C1 segment of cervical spinal cord (tissue), 14 donors: ENCODE measurements around the gene GFAP.

Experiments
- DNase-seq, 14 donors: peaks; one replicate each; lab custom pipeline; 2025; lab: John Stamatoyannopoulos, UW

Gene GFAP

DNA sequence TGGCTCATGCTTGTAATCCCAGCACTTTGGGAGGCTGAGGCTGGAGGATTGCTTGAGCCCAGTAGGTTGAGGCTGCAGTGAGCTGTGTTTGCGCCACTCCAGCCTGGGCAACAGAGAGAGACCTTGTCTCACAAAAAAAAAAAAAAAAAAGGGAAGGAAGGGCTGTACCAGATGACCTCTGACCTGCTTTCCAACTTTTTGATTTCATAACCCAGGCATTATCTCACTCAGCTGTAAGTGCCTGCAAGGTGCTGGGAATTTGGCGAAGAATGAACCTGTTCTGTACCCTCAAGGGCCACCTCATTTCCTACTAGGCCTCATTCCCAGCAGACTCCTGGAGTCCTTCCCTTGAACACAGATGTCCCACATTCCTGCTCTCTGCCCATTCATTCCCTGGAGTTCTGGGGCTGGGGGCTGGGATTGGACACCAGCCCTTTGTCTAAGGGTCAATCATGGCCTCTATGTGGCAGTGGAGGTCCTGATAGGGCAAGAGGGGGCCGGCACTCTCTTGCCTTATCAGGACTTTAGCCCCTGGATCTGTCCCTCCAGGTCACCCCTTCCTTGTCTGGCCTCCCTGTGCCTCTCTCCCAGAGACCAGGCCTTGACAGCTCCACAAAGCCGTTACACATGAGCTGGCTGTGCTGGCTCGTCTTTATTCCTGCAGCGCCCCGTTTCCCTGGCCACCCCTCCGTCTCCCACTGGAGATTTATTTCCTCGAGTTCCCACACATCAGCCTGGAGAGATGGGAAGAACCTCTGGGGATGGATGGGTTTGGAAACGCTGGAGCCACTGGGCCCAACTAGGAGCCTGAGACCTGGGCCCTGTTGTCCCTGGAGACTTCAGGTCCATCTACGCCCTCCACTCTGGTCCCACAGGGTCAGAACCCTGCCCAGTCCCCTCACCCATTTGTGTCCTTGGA lies 821 bp upstream of the GFAP start:
- peak in 7 of 14 donors; percentile 41 to 91 (median 71) for DNase-seq

DNA sequence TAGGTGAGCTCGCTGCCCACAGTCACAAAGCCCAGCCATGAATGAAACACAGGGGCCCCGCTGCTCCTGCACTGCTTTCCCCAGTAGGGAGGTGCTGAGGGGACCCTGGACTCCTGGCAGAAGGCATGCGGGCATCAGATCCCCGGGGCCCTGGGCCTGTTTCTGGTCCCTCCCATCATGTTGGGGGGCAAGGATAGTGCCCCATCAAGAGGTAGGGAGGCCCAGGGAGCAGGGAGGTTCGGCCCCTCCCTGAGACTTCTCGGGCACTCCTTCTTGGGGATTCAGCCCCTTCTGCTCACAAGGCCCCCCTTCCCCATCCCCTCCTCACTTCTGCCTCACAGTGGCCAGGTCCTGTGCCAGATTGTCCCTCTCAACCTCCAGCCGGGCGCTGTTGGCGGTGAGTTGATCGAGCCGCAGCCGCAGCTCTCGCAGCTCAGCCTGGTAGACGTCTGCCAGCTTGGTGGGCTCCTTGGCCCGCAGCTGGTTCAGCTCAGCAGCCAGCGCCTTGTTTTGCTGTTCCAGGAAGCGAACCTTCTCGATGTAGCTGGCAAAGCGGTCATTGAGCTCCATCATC lies 515 bp downstream of the GFAP start:
- peak in 2 of 14 donors; percentile 54 to 71 for DNase-seq

DNA sequence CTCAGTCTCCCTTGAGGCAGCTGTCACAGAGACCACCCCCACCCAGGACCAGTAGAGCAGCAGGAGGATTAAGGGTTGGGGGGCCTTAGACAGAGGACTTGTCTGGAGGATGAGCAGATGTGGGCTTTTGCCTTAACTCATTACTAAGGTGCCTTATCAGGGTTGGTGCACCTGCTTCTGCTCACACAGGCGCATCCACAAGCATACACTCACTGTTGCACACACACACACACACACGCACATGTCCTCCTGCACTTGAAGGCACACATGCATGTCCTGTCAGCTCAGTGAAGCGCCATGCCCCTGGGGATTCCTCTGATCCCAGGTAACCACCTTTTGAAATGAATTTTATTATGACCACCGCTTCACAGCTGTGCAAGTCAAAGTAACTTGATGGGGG lies 1.2 kb downstream of the GFAP start:
- DNase-seq, result peak in 2 of 14 donors; percentile 51 to 66

DNA sequence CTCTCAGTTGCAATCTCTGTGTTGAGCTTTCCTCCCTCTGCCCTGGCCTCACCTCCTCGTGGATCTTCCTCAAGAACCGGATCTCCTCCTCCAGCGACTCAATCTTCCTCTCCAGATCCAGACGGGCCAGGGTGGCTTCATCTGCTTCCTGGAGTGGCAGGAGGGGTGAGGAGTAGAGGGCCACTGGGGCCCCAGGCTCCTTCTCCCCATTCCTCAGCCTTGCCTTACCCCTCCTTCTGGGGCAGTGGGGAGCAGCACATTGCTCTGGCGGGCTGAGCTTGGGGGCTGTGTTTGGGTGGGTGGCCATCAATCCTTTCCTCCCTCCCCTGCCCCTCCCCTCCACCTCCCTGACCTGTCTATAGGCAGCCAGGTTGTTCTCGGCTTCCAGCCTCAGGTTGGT lies 1.6 kb downstream of the GFAP start:
- peak in 2 of 14 donors; percentile 58 to 59 for DNase-seq

DNA sequence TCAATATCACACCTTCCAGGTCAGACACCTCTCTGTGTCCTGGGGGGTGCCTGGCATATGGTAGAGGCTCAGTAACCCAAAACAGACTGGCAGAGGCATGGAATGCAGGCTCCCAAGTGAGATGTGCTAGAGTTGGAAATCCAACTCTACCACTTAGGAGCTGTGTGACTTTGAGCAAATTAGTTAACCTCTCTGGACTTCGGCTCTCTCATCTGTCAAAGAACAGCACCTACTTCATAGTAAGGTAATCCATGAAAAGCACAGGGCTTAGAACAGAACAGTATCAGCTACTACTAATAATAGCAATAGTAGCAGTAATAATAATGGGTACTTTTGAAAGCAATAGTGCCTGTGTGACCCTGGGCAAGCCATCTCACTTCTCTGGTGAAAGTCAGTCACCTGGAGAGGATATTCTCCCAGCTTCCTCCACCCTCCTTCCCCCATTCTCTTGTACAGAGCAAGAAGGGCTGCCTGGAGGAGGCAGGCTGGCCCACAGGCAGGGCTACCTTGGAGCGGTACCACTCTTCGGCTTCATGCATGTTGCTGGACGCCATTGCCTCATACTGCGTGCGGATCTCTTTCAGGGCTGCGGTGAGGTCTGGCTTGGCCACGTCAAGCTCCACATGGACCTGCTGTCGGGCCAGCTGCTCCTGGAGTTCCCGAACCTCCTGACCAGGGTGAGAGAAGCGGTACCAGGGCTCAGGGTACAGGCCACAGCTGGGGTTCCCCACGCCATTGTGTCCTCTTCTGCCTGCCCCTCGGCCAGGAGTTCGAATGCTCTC lies 2.3 kb downstream of the GFAP start:
- peak in 8 of 14 donors; percentile 14 to 77 (median 48) for DNase-seq

DNA sequence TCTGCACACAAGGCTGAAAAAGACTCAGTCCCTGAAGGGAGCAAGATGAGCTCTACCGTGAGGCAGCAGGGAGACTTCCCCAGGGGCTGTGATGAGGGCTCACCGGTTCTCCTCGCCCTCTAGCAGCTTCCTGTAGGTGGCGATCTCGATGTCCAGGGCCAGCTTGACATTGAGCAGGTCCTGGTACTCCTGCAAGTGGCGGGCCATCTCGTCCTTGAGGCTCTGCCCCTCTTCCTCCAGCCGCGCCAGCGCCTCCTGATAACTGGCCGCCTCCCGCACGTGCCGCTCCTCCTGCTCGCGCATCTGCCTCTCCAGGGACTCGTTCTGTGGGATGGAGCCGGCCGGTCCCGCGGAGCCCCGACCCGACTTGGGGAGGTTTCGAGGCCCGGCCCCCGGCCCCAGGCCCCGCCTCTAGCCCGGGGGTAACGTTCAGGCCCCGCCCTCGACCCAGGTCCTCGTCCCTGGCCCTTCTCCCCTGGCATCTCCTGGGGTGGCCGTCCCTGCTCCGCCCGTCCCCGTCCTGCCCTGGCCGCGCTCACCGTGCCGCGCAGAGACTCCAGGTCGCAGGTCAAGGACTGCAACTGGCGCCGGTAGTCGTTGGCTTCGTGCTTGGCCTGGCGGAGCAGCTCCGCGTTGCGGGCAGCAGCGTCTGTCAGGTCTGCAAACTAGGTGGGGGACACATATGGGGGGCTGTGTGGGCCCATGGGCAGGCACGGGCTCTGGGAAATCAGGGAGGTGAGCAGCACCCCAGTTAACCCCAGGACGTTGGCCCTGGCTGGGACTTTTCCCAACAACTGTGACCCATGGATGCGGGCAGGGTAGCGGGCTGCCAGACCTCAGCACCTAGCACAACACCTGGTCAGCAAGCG lies 3.9 kb downstream of the GFAP start:
- DNase-seq, result peak in 11 of 14 donors; percentile 10 to 87 (median 69)

DNA sequence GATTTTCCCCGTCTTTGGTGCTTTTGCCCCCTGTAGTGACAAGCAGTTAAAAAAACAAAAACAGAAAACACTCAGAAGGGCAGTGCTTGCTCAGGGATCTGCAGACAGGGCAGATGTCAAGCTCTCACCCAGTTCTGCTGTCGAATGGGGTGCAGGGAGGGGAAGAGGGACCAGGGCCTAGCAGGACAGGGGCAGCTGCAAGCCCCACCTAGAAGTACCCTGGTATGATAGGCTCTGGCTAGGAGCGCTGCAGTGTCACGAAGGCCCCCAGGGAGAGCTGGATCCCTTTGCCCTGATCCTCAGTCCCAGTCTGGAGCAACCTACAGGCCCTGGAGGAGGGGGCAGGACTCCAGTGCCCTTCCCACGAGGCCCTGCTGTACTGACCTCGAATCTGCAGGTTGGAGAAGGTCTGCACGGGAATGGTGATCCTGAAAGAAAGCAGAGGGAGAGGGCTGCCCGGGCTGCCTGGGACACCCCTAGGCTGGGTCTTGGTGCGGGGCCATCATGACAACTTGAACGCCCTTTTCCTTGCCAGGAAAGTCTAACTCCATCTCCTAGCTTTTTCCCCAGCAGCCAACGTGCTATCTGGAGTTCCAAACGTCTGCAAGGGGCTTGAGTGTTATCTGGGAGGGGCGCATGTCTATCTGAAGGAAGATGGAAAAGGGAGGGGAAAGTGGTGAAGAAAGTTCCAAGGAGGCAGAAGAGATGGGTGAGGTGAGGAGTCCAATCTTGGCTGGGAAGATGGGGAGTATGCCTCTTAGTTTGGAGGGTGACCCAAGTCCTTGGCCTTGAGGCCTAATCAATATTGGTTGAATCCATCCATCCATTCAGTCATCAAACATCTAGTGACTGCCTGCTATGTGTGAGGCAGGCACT lies 4.8 kb downstream of the GFAP start:
- DNase-seq, result peak in 2 of 14 donors; percentile 31 to 43

DNA sequence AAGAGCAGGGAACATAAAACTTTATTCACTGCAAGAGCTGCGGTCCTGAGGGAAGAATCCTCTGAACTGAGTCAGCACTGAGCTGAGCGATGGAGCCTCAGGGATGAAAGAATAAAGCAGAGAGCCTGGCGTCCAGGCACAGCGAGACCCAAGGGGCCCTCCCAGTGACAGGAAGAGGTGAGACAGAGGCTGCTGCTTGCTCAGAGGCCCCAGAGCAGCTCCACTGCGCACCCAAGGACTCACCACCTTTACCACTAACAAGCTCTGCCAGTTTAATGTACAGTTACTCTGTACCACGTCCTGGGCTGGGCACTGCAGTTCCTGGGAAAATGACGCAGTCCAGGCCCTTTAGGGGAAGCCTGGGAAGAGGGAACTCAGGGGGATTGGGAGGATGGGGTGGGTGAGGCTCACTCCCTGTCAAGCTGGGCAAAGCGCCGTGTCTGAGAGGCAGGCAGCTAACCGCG lies 5.6 kb downstream of the GFAP start:
- DNase-seq, result peak in 2 of 14 donors; percentile 10 to 42

DNA sequence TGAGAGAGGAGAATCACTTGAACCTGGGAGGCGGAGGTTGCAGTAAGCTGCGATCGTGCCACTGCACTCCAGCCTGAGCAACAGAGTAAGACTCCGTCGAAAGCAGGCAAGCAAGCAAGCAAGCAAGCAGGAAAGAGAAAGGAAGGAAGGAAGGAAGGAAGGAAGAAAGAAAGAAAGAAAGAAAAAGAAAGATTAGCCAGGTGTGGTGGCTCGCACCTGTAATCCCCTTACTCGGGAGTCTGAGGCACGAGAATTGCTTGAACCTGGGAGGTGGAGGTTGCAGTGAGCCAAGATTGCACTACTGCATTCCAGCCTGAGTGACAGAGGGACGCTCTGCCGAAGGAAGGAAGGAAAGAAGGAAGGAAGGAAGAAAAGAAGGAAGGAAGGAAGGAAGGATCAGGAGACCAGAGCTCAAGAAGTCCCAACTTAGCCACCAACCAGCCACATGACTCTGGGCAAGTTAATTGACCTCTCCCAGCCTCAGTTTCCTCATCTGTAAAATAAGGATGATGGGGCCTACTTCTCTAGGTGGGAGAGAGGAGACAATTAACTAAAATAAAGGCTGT lies 6.5 kb downstream of the GFAP start:
- no peak for DNase-seq

DNA sequence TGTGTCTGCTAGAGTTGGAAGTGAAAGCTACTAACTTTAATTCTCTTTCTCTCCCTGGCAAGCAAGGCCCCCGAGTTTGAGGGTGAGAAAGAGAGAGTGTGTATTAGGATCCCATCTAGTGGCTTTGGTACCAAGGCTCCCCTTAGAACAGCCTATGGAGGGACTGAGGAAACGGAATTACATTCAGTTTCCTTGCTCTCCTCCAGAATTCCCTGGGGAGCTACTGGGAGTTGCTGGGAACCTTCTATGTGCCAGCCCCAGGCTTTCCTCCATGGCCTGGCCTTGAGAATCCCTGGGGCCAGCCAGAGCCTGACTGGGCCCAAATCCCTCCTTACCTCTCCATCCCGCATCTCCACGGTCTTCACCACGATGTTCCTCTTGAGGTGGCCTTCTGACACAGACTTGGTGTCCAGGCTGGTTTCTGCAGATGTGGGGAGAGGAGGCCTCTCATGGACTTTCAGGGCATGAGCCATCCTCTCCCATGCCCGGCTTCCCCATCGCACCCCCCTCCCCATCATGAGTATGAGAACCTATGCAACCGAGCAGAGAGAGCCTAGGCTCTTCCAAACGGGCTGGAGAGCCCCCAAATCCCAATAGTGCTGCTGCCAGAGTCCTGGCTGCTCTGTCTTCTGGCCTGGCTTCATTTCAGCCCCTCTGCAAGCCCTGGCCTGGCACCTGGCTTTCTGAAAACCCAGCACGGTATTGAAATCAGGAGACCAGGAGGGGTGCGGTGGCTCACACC lies 7.4 kb downstream of the GFAP start:
- peak in 5 of 14 donors; percentile 14 to 65 (median 36) for DNase-seq

DNA sequence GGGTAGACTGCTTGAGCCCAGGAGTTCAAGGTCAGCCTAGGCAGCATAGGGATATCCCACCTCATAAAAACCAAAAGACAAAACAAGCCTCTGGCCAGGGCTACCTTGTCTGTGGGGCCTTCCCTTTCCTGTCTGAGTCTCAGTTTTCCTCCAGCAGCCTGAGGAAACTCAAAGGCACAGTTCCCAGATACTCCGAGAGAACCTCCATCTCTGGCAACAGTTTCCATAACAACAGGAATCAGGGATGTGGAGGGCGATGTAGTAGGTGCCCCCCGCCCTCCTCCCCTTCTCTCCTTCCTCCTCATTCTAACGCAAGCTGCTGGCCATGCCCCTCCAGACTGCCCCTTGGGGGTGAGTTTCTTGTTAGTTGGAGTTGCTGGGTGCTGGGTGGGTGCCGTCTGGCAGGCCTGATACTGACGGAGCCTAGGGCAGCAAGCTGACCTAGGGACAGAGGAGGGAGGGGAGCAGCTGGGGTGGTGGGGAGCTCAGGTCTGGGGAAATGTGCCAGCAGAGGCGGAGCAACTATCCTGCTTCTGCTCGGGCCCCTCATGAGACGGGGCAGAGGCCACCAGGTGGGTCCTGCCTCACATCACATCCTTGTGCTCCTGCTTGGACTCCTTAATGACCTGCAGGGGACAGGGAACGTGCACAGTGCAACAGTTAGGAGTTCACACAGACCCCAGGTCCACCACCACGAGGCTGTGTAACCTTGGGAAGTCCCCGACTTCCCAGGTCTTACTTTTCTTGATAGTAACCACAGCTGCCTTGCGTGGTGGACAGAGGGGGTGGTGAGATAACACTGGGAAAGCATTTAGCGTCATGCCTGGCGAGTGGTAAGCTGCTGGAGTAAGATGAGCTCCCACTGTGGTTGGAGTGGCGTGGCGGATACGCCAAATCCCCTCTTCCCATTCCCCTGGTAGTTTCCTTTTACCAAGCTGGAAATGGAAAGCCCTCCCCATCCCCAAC lies 8.3 kb downstream of the GFAP start:
- DNase-seq, result peak in 8 of 14 donors; percentile 30 to 79 (median 57)

DNA sequence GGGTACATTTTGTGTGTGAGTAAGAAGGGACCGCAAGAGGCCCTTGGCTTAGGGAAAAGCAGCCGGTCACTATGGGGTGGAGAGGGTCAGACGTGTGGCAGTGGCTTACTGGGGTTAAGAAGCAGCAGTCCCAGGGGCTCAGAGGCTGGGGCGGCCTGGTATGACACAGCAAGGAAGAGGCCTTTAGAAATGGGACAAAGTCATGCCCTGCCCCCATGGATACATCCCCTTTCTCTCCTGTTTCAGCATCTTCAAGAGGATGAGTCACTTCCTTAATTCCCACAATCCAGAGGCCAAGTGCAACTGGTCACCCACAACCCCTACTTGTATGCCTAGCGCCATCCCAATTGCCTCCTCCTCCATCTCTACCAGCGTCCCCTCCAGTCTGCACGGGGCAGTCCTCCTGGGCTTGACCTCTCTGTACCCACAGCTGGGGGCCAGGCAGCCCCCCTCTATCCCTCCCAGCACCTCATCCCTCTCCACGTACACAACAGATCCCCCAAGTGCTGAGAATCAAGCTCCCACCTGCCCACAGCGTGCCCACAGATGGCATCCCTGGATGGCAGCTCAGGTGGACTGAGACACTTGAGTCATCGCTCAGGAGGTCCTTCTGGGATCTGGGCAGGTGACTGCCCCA lies 9.2 kb downstream of the GFAP start:
- peak in 6 of 14 donors; percentile 22 to 79 (median 54) for DNase-seq

DNA sequence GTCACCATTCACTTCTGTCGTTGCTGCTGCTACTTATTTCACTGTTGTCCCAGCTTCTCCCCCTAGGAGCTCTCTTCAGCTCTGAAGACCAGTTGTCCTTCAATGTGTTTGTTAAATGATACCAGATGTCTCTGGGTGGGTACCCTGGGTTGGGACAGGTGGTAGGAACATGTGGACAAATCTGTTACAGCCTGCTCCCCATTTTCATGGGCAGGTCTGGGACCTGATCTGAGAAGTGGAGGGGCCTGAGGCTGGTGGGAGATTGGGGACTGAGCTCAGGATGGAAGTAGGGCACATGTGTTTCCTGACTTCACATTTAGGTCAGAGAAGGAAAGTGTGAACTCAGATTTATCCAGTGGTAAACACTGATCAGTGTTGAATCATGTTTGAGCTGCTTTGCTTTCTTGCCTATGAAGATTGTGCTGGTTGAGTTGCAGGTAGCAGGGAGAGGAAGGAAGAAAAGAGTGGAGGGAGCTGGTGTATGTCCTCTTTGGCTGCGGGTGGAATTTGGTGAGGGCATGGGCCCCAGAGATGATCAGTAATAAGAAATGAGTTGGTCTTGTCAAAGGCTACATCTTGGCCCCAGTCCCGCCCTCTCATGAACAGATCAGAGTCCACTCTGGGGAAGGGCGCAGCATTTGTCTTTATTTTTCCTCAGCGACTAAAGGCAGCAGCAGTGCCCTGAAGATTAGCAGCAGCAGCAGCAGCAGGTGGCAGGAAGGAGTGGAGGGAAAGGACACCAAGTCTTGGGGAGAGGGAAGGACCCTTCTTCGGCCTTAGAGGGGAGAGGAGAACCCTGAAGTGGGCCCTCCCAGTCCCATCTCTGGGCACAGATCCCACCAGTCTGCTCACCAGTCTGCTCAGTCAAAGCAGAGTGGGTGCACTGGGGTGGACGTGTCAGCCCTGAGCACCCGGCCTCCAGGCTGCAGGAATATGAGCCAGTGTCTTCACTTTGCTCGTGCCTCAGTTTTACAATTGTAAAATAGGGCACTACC lies 10.0 kb downstream of the GFAP start:
- DNase-seq, result peak in 6 of 14 donors; percentile 34 to 79 (median 58)

DNA sequence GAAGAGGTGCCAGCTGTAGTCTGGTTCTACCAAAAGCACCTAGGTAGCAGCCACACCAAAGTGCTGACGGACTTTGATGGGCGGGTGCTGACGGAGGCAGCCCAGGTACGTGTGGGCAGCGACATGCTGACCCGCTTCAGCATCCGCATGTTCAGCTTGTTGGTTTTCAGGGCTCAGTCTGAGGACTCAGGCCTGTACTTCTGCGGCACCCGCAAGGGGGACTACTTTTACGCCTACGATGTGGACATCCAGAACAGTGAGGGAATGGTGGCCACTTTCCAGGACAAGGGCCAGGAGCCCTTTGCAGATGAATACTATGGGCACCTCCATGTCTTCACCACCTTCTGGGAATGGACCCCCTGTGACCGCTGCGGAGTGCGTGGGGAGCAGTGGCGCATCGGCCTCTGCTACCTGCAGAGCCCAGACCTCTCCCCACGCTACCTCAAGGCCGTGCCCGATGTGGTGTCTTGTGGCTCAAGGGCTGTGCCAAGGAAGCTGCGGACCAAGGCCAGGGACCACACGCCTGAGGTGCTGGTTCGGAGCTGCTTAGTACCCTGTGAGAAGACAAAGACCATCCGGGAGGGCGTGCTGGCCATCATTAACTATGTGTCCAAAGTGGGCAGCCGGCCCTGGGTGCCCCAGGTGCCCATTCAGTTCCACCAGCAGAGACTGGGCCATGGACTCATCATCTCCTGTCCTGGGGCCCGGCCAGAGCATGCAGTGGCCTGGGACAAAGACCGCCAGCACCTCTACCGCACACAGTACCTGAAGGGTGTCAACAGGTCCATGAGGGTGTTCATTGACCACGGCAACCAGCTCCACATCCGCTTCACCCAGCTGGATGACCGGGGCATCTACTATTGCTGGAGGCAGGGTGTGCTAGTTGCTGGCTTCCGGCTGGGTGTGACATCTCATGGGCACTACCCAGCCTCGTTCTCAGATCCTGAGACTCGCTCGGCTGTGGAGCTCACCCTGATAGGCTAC lies 11.0 kb downstream of the GFAP start:
- DNase-seq, result peak in 8 of 14 donors; percentile 42 to 80 (median 60)
